Left renal pelvis (tissue), 4 donors: Measurements from ENCODE around the gene OR51F1. TPM values are rescaled to one million over a fixed set of nuclear protein-coding genes. Genes with fewer than 3 reads are reported as not detected.

Experiments used
- polyA plus RNA-seq, 4 donors: library from polyadenylated mRNA; unstranded; fragments of 120-200 nt; gene quantifications; one replicate each; pipeline ENCODE4 v1.2.1, GENCODE V29; 2013; ENCODE audit not compliant: insufficient read length in 4 of 4

Gene OR51F1
- polyA plus RNA-seq, 4 donors = not detected

Other genes starting within 250 kb of the OR51F1 start
- not detected for gene OR52M1, start 224.7 kb downstream of the OR51F1 start, polyA plus RNA-seq
- gene OR52I2, start 188.2 kb downstream of the OR51F1 start, polyA plus RNA-seq = not detected
- gene OR52I1, start 175.9 kb downstream of the OR51F1 start, polyA plus RNA-seq = under 1 TPM in 1 of 4 donors, not detected in 3; 0.08 TPM
- 10 to 100 TPM; 16.4 to 23.0 (median 20.5) TPM for gene TRIM68, start 161.7 kb downstream of the OR51F1 start, polyA plus RNA-seq
- gene OR51D1, start 132.5 kb downstream of the OR51F1 start, polyA plus RNA-seq = not detected
- 1 to 10 TPM; 1.8 to 3.1 (median 2.3) TPM for gene OR51E1, start 126.0 kb downstream of the OR51F1 start, polyA plus RNA-seq
- under 1 TPM; 0.46 to 0.89 (median 0.67) TPM for gene OR51E2, start 72.1 kb downstream of the OR51F1 start, polyA plus RNA-seq
- gene MMP26, start 65.2 kb downstream of the OR51F1 start, polyA plus RNA-seq = under 1 TPM; 0.21 to 0.71 (median 0.30) TPM
- gene OR52R1, start 34.4 kb upstream of the OR51F1 start, polyA plus RNA-seq = not detected
- not detected for gene OR51F2, start 51.4 kb upstream of the OR51F1 start, polyA plus RNA-seq
- gene OR51S1, start 79.3 kb upstream of the OR51F1 start, polyA plus RNA-seq = not detected
- gene OR51T1, start 112.0 kb upstream of the OR51F1 start, polyA plus RNA-seq = not detected
- gene OR51A7, start 133.8 kb upstream of the OR51F1 start, polyA plus RNA-seq = not detected
- gene OR51G2, start 149.4 kb upstream of the OR51F1 start, polyA plus RNA-seq = under 1 TPM in 1 of 4 donors, not detected in 3; 0.08 TPM
- gene OR51G1, start 154.4 kb upstream of the OR51F1 start, polyA plus RNA-seq = not detected
- under 1 TPM in 1 of 4 donors, not detected in 3; 0.05 TPM for gene OR51A4, start 177.7 kb upstream of the OR51F1 start, polyA plus RNA-seq
- gene OR51A2, start 185.8 kb upstream of the OR51F1 start, polyA plus RNA-seq = not detected
- under 1 TPM in 3 of 4 donors, not detected in 1; 0.05 to 0.06 (median 0.05) TPM for gene OR51L1, start 224.9 kb upstream of the OR51F1 start, polyA plus RNA-seq